ENCODE measurements around the gene GAL3ST2.
"Not testable (repeated sequence)": the region's sequence is repeated elsewhere in the genome, so short reads cannot be mapped to it uniquely, and the experiment has no call there.

DNA sequence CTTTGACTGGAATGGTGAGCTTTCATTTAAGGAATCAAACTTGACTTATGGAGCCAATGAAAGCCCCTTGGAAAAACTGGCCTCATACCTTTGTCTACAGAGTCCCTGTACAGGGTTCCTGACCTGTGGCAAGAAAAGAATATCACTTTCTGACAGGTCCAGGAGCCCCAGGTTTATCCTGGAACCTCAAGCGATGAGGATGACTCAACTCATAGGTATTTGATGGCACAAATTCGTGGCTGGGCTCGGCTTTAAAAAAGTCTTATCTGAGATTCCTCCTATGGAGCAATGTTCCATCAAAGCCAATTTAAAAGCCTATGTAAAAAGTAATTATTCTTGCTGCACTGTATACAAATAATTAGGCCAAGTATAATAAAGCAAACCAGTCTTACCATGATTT lies 14.8 kb downstream of the GAL3ST2 start:
- TF ChIP-seq, protein P1, sequence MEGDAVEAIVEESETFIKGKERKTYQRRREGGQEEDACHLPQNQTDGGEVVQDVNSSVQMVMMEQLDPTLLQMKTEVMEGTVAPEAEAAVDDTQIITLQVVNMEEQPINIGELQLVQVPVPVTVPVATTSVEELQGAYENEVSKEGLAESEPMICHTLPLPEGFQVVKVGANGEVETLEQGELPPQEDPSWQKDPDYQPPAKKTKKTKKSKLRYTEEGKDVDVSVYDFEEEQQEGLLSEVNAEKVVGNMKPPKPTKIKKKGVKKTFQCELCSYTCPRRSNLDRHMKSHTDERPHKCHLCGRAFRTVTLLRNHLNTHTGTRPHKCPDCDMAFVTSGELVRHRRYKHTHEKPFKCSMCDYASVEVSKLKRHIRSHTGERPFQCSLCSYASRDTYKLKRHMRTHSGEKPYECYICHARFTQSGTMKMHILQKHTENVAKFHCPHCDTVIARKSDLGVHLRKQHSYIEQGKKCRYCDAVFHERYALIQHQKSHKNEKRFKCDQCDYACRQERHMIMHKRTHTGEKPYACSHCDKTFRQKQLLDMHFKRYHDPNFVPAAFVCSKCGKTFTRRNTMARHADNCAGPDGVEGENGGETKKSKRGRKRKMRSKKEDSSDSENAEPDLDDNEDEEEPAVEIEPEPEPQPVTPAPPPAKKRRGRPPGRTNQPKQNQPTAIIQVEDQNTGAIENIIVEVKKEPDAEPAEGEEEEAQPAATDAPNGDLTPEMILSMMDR (conservative IDR thresholded peaks at IDR 0.05; ENCODE audit: low read length), result not testable (repeated sequence)
- not testable (repeated sequence) for TF ChIP-seq EZH2phosphoT487 (IDR thresholded peaks at IDR 0.05; ENCODE audit: borderline replicate concordance, low read depth, low read length)
